GM21528 (cell line): ENCODE data around the gene GFI1.
A peak's percentile ranks its signal among the peaks of the same experiment; 100 is the strongest.

Source experiments
- ATAC-seq: cut with Tn5 transposase; IDR thresholded peaks from one replicate; pipeline ENCODE4 v1.9.1; 2021; ENCODE audit warnings: mild to moderate bottlenecking, moderate library complexity; ENCODE audit not compliant: unreplicated experiment, low FRiP score

Gene GFI1

DNA sequence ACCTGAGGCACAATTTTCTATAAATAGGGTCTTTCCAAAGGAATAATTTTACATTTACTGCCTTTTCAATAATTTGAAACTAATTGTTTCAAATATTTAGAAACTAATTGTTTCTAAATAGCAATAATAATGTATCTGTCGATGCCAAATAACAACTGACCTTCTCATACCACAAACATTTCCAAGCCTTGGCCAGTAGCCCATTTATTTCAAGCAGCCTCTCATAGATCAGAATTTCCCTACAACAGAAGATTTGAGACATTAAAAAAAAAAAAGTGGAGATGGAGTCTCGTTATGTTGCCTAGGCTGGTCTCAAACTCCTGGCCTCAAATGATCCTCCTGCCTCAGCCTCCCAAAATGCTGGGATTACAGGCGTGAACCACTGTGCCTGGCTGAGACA, 2.1 kb upstream of the GFI1 start:
- ATAC-seq, result no peak

DNA sequence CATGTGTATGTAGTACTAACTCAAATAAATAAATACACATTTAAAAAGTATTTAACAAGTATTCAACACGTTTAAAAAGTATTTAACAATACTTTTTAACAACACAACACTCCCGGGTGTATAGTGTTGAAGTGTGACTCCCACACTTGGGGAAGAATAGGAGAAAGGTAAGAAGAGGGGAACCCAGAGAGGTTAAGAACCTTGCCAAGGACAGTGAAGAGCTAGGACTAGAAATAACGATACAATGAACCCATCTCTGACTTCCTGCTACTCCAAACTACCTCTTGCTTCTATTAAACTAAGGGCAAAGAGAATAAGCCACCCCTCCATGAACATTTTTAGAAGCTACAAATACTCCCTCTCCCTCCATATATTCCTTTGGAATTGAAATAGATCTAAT, 1.7 kb upstream of the GFI1 start:
- no peak for ATAC-seq

GRCh38 chr1:92487078-92487605, 417 bp upstream of the GFI1 start:
- ATAC-seq, result no peak

DNA sequence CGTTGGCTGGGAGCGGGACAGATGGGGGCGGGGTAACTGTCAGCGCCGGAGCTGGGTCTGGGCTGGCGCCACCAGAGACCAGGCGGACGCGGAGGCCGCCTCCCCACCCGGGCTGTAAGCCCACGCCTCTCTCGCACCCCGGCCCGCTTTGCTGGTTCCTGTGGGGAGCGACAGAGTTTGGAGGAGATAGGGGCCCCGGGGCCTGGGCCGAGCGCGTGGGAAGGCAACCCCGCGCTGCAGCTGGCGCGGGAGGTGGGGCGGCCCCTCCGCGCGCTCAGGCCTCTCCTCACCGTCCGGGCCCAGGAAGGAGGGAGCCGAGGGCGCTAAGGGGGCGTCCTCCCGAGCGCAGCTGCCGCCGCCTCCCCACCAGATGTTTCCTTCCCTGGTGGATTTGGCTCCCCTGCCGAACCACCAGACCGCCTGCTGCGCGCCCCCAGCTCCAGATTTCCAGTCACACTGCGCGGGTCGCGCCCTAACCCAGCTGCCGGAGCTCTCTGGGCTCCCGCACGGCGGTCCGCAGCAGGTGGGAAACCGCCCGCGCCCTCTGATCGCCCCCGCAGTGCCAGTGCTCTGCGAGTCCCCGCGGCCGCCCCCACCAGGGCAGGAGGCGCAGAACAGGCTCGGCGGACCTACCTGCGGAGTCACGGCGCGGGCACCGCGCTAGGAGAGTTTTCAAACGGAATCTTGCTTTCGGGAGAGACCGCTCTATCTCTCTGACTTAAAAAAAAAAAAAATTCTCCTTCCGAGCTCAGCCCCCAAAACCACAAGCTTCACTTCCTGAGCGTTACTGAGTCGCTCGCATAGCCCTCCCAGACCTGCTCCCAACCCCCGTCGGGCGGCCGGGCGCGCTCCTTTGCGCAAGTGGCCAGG, 1.1 kb downstream of the GFI1 start:
- peak; percentile 54 for ATAC-seq

DNA sequence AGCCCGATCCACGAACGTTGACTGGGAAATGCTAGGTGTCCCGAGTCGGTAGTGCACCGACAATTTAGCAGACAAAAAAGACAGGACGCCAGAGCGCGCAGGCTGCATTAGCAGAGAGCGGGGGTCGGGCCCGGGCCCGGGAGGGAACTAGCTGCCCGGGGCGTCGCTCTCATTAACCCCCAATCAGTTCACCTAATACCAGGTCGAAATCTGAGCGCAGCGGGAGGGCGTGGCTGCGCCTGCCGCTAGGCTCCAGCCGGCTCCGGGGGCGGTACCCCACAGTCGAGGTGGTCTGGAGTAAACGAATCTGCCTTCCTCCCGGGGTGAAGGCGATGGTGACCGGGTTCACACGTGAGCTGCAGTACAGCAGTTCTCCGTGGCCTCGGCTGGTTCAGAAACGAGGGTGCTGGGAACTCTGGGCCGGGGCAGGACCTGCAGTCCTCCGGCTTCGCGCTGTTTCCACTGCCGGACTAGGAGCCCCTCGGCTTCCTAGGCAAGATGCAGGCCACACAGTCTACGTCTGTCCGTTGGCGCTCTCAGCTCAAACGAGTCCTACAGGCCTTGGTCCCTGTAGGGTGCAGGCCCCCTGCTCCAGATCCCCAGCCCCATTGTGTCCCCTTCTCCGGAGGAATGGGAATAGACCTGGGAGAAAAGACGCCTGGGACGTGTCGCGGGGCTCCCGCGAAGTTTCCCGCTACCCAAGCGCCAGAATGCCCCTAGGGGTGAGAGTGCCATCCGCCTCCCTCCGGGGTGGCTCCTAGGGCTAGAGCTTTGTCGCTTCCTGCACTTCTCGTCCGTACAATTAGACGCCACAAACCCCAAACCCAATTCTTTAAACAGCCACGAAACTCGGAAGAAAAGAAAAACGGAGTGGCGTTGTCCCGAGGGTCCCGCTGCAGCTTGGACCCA, 2.0 kb downstream of the GFI1 start:
- ATAC-seq, result peak; percentile 30

- no peak for ATAC-seq
These were observed 2.9 kb downstream of the GFI1 start for GRCh38 chr1:92483610-92484471.

DNA sequence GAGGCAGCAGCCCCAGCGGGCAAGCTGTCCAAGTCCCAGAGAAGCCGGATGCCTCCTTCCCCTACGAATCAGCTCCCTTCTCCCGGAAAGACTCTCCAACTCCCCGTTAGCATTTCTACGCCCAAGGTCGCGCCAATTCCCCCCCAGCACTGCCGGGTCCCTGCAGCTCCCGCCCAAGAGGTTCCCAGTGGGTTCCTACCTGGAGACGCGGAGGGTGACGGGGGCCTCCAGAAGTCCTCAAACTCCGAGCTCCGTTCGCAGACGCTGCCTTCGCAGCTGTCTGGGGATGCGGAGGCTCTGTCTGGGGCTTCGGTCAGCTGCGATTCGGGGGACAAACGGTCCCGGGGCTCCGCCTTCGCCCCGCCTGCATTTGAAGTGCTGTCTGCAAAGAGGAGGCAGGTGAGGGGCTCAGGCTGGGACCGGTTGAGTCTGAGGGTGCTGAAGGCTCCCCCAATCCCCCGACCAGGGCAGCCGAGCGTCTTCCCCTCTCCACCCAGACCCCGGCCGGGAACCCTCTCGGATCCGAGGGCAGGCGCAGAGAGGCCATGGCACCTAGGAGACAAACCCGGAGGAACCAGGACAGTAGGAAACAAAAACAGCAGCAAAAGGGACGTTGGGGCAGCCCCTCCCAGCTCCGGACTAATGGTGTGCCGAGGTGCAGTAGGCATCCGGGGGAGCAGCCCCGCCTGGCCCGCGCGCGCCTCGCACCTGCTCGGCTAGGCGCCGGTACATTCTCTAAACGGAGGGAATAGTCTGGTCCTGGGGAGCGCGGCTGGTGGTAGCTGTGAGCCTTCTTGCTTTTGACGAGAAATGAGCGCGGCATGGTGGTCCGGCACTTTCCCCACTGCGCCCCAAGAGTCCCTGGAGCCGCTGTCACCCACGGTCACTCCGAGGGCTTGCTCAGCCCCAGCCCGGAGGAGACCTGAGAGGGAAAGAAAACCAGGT, 3.8 kb downstream of the GFI1 start:
- no peak for ATAC-seq

DNA sequence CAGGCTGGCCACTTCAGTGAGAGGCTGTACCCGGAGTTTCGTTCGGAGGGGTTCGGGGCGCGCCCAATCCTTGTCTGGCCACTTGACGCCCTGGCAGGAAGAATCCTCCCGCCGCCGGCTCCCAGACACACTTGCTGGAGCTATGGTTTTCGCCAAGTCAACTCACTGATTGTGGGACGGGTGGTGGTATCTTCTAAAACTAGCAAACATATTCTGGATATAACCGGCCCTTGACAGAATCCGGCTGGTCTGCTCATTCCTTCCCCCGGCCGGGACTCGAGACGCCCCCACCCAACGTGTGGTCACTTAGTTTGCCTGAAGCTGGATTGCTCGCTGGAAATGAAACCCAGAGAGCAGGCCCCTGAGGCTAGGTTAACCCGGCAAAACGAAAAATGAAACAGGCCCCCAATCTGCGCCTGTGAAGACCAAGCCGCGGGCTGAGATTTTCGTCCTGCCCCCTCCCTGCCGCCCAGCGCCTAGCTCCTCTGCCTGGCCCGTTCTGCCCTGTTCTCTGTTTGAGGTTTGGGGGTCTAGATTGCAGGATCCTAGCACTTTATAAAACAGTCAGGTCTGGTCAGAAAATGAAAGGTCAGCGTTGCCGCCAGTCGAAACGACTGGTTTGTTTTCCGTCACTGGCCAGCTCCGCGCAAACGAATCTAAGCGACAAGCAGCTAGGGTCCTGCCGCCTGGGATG, 4.6 kb downstream of the GFI1 start:
- ATAC-seq, result no peak

- no peak for ATAC-seq
These were observed 5.2 kb downstream of the GFI1 start for GRCh38 chr1:92481599-92481925.

GRCh38 chr1:92480813-92481598, 5.7 kb downstream of the GFI1 start:
- no peak for ATAC-seq

DNA sequence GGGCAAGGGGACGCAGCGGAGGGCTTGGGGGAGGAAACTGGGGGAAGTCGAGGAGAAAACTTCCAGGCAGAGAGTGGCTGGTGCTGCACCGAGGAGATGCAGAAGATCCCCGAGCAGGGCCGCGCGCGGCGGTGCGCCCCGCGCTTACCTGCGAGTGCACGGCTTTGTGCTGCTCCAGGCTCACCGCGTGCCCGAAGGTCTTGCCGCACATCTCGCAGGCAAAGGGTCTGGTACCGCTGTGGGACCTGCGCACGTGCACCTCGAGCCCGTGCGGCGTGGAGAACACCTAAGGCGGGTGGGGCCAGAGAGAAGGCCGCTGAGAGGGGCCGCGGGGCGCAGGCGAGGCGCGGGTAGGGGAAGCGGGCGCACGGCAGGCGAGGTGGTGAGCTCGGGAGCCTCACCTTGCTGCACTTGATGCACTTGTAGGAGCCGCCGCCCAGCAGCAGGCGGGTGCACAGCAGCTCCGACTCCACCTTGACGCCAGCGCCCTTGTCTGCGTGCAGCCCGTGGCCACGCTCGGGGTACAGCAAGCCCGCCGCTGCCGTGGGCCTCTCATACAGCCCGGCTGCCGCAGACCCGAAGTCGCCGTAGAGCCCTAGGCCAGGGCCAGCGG, 6.4 kb downstream of the GFI1 start:
- no peak for ATAC-seq

DNA sequence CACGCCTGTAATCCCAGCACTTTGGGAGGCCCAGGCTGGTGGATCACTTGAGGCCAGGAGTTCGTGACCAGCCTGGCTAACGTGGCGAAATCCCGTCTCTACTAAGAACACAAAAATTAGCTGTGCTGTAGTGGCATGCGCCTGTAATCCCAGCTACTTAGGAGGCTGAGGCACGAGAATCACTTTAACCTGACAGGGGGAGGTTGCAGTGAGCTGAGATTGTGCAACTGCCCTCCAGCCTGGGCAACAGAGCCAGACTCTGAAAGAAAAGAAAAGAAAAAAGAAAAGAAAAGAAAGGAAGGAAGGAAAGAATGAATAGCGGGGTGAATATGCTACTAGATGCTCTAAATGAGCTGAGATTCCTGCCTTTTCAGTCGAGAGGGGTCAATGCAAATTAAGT, 7.1 kb downstream of the GFI1 start:
- ATAC-seq, result no peak

DNA sequence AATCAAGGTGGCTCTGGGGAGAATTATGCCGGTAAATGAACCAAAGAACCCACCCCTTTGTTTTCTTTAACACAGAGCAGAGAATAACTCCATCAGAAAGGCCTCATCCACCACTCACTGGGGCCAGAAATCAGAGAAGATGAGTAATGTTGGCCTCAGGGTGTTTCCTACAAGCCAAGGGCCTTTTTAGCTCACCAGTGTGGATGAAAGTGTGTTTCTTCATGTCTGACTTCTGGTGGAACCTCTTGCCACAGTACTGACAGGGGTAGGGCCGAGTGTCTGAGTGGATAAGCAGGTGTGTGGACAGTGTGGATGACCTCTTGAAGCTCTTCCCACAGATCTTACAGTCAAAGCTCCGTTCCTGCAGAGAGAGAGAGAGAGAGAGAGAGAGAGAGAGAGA, 8.3 kb downstream of the GFI1 start:
- no peak for ATAC-seq

DNA sequence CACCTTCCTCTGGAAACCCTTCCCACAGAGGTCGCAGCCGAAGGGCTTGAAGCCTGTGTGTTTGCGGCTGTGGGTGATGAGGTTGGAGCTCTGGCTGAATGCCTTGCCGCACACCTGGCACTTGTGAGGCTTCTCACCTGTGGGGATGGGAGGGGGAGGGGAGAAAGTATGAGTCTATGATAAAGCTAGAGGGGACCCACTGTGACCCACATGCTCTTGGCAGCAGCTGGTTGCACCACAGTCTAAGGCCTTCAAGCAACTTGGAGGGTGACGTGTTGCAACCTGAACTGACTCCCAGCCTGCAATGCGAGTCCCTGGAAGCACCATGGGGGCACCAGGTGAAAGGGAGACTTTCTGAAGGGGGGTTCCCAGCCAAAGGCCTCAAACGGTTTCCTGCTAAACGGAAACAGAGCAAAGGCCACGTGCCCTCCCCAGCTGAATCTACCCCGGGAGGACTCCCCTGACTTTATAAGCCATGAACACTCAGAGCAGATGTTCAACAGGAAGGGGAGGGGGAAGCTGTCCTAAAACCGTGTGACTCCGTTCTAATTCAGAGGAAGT, 10.6 kb downstream of the GFI1 start:
- no peak for ATAC-seq

DNA sequence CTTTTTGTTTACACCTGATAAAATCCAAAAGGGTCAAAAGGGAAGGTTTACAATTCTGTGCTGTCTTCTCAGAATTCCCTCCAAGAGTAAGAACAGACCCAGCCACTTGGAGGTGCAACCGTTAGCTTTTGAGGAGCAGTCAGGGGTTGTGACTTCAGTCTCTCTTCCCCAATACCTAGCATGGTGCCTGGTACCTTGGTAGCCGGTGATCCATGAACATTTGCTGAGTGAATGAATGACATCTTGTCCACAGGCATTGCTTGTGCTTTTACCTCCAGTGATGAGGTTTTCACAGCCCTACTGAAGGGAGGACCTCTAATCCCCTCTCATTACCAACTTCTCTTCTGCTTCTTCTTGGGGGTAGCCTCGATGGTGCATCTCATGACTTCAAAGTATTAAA, 11.7 kb downstream of the GFI1 start:
- no peak for ATAC-seq

DNA sequence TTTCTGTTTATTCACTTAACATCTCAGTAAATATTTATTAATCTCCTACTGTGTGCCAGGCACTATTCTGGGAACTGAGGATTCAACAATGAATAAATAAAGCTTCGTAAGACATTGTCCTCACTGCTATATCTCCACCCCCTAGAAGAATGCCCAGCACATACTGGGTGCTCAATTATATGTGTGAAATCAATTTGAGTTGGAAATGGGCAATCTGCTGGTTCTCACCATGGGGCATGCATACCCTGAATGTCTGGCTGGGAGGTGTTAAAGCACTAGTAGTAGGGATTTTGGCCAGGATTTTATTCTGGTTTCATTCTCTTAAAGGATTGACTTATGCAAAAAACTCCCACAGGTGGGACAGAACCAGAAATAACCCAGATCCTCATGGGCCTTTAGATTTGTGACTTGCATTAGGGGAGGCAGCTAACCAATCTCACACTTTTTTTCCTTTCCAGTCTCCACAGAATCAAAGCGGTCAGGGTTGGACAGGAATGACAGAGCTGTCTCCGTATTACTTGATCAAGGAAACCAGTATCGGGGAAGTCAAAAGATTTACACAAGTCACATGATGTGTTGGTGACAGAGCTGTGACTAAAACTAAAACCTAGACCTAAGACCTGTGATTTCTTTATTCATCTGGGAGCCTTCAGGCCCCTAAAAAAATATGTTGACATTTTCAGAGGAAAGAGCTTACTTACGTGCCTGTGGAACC, 12.8 kb downstream of the GFI1 start:
- no peak for ATAC-seq

DNA sequence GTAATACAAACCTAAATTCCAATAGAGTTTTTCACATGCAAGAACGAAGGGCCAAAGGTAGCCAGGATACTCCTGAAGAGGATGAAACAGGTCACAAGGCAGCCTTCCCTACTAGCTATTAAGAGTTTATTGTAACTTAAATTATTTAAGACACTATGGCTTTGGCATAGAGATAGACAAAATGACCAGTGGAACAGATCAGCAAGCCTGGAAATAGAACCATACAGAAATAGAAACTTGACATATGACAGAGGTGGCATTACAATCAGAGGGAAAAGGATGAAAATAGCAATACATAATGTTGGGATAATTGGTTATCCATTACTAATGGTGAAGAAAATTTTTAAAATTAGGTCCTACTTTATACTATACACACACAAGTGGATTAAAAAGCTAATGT, 16.5 kb downstream of the GFI1 start:
- no peak for ATAC-seq
